Inflammatory macrophage treated with lipopolysaccharide for 1 hour (primary cell): ENCODE results near the gene LEMD2.

Experiments used
- DNase-seq, 2 donors: peaks; one replicate each; pipeline ENCODE4 v3.0.0-alpha.2; 2020 to 2022

Gene LEMD2

DNA sequence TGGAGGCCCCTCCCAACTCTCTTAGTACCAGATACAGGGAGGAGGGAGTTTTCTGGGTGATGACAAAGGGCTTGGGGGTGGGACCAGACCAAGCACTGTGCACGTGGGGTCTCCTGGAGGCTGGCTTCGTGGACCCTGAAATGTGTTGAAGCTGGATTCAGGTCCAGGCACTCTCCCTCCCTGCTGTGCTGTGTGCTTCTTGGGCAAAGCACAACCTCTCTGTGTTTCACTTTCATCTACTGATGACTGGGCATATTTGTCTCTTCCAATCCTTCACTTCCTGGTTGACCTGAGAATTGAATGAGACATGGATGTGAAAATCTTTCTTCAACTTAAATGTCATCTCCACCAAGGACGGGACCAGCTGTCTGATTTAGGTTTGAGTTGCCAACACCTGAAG lies 29.4 kb upstream of the LEMD2 start:
- no peak for DNase-seq

DNA sequence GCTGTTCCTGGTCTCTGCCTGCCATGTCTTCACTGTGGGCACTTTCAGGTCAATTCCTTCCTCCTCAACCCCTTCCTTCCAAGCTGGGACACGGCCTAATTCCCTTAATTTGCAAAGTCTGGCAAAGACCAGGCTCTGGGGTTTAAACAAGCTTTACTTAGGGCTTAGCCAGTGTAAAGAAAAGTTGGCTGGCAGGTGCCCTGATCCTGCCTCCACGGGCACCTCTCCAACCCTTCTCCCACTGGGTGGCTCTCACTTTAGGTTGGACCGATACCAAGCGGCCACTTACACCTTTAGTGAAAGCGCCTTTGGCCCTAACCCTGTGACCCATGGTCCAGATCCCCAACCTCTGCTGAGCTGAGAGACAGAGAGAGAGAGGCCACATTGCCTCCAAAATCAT lies 28.6 kb upstream of the LEMD2 start:
- DNase-seq: no peak

DNA sequence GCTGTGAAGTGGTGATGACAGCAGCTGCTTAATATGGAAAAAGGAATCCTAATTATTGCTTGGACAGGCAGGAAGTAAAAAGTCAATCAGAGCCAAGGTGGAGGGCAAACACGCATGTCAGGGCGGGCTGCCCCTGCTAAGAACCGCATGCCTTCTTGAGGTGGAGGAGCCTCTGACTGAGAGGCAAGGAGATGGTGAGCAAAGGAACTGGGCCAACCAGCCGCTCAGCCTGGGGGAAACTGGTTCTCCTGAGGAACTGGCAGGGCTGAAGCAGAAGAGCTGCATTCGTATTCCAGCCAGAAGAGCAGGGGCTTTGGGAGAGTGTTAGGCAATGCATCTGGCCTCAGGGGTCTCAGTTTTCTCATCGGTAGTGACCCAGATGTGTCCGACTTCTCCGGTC lies 28.0 kb upstream of the LEMD2 start:
- no peak for DNase-seq

DNA sequence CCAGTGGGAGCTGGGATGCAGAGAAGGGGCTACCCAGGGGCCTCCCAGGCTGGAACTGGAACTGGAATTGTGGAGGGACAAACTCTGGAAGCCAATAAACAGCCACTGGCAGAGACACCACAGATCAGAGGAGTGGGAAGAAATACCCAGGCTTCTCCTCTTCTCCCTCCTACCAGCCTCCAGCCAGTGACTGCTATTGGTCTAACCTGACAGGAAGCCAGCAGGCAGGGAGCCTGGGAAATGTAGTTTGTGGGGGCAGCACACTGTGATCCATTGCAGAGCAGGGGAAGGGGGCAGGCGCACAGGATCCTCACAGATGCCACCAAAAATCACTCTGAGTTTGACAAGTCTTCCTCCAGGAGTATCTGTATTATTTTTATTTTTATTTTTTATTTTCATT lies 26.9 kb upstream of the LEMD2 start:
- peak in 1 of 2 donors; percentile 5 for DNase-seq

DNA sequence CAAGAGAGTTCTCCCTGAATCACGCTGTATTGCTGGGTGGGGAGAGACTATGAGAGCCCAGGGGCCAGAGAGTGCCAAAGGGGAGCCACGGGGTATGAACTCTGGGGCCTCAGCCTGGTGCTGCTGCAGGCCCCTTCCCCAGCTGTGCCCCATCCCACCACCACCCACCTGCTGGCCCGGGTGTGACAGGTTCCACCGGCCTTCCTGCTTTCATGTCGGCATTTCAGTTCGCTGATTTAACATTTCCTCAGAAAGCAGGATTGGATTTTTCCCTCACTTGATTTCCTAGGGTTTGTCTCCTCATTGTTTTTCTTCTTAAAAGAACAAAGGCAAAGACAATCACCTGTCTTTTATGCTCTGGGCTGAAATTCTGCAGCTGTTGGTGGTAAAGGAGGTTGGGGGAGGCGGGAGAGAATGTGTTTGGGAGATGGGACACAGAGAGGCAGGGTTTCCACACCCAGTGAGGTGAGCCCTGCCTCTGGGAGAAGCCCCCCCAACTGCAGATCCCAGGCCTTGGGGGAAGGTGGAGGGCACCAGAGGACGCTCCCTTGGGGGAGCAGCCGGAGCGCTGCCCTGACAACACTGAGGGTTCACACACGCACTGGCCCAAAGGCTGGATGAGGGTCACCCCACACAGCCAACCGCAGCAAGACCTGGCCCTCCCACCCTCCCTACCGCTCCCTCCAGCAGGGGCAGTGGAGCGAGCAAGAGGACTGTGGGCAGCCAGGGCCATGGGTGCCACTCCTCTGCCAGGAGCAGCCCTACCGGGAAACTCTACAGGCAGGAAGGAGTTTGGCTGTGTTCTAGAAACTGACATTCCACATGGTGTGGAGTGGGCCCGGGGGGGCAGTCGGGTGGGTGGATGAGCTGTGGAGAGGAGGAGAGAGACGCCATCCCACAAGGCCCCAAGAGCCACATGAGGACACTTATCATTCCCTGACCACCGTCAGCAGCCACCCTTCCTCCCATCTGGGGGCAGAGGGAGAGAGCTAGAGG lies 25.4 kb upstream of the LEMD2 start:
- no peak for DNase-seq

GRCh38 chr6:33813246-33813904 lies 24.4 kb upstream of the LEMD2 start:
- no peak for DNase-seq

DNA sequence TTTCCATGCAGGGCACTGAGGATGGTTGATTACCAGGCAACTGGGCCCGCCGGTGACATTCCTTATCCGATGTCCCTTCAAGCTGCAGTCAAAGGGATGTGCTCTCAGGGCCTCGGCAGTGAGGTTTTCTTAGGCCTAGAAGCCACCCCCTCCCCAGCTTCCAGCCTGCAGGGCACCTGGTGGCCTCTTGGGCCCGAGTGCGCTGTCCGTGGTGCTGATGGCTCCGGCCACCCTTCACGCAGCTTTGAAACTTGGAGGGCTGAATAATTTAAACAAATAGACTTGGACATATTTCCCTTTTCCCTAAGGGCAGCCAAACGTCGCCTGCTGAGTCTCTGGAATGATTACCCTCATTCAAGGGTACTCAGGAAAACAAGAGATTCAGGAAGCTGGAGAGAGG lies 23.7 kb upstream of the LEMD2 start:
- peak; percentile 21 to 47 for DNase-seq

DNA sequence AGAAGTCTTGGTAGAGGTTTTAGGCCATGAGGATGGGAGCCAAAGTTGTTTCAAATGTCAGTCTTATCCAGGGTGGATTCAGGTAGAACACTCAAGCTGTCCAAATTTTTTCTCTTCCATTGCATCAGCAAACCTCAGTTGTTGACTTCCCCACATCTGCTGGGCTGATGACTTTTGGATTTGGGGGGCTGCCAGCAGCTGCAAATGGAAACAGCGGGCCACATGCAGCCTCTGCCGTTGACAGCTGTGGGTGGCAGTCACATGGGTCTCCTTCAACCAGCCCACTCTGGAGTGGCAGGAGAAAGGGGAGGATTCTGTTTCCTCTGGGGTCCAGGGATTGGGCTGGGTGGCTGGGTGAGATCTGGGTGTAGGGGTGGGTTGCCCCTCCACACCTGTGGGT lies 20.7 kb upstream of the LEMD2 start:
- no peak for DNase-seq

DNA sequence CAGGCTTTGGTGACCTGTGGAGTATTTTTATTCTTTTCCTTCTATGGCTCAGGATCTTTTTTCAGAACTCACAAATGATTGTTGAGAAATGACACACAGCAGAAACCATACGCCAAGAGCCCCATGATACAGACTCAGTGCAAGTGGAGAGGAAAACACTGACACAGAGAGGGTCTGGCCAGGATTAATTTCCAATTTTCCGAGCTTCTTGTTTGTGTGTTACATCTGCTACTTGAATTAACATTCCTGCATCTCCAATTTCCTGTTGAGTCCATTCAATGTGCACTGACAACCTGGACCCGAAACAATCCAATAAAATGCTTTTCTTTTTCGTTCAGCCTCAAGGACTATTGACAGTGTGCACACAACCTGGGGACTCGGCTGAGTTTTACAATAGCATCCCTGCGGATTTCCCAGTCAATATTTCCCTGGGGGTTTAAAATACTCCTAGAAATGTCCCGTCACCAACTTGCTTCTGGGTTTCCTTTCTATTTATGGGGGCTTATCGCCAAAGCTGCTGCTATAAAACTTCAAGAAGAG lies 19.8 kb upstream of the LEMD2 start:
- no peak for DNase-seq

GRCh38 chr6:33807606-33808005 lies 18.7 kb upstream of the LEMD2 start:
- DNase-seq: no peak

- no peak for DNase-seq
Observed at GRCh38 chr6:33806841-33807240, 17.9 kb upstream of the LEMD2 start.

DNA sequence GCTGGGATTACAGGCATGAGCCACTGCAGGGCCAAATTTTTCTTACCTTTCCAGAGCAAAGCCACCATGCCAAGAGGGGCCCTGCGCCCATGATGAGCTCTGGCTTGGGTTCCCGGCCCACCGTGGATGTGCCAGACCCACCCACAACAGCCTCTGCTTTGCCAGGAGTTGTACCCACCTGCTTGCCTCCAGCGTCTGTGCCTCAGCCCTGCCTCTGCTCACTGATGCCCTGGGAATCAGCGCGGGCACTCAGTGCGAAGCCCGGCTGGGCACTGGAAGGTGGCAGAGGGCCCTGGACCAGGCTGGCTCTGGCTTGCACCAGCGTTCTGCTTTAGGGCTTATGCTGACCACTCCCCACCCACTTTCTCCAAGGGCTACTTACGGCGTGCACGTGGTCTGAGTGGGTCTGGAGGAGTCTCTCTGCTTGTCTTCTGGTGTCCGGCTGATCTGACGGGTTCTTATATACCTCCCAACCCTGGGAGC lies 14.7 kb upstream of the LEMD2 start, which contains the start of gene MLN:
TSS of gene MLN (minus strand) at position 433 of the 483 bp plus-strand sequence. CDS start 2,840 bp downstream, outside the sequence.
- DNase-seq: no peak

GRCh38 chr6:33802186-33802958 lies 13.4 kb upstream of the LEMD2 start:
- no peak for DNase-seq

- DNase-seq: no peak
Observed at GRCh38 chr6:33801611-33802010, 12.7 kb upstream of the LEMD2 start.

GRCh38 chr6:33800248-33800969 lies 11.5 kb upstream of the LEMD2 start:
- DNase-seq: no peak

- no peak for DNase-seq
Observed at GRCh38 chr6:33799454-33800113, 10.7 kb upstream of the LEMD2 start.

DNA sequence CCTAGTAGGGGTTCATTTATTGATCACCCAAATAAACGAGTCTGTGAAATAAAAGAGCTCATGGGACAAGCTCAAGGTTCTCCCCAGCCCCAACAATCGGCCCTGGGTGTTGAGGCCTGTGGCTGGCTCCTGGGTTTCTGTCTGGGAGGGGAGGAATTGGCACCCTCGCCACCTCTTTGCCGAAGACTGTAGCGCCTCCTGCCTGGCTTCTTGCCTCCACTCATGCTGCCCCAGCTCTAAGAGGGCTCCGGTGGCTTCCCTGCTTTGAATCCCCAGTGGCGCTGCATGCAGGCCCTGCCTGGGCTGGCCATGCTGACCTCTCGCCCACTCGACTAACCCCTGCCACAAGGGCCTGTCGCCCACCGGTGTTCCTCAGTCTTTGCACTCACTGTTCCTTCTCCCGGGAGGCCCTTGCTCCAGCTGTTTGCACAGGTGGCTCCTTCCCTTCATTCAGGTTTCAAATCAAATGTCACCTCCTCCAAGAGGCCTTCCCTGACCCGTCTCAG lies 9.5 kb upstream of the LEMD2 start:
- DNase-seq: no peak

- DNase-seq: no peak
Observed at GRCh38 chr6:33797626-33798342, 8.9 kb upstream of the LEMD2 start.

DNA sequence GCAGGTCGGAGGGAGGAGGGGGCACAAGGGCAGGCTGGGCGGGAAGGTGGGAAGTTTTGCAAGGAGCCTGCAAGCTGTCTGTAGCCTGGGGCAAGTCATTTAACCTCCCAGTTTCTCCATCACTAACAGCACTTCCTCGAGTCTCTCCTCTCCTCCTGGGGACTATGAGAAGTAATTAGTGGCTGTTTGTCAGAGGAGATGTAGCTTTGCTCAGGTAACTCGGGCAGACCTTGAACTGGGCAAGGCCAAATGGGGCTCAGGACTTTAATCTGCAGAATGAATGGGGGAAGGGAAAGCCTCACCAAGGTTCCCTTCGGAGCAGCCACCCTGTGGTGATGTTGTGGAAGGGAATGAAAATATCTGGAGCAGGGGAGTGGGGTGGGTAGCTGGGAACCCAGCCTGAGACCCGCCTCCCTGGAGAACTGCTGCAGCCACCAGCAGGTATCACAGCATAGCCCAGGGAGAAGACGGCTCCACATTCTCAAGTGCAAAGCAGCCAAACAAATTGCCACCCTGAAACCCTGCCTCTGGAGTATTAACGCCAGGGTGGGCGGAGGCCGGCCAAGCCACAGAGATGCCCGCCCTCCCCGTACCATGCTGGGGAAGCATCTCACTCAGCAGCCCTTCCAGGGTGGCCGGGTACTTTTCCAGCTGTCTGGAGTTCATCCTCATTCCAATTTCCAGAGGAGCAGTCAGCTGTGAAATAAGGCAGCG lies 6.1 kb upstream of the LEMD2 start:
- DNase-seq: no peak

DNA sequence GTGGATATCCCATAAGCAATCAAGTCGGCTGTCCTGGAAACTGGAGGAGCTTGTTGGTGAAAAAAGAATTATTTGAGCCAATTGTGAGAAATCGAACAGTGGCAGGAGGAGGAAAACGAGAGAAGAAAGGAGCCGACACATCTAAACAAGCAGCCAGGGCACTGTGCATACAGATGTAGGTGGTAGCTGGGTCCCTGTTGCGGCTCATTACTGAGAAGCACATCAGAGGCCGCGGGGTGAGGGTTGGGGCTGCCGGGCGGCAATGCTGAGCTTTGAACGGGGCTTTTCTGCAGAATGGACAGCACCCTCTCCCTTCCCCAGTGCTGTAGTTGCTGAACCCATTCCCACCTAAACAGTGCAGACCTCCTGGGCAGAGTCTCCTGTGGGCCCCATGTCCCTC lies 4.1 kb upstream of the LEMD2 start:
- DNase-seq: no peak
